Neural progenitor cell (in vitro differentiated cells): Measurements from ENCODE around the gene HOXD13. TPM values are rescaled to one million over a fixed set of nuclear protein-coding genes. Genes with fewer than 3 reads are reported as not detected.
A peak's percentile ranks its signal among the peaks of the same experiment; 100 is the strongest.

Source experiments
- DNase-seq: peaks from one replicate; pipeline ENCODE4 v3.0.0-alpha.2; 2016; ENCODE audit warnings: low spot score
- H2AFZ ChIP-seq: fragments of 200-600 bp; sonication (generic); replicated peaks from 2 replicates; pipeline ENCODE4 v1.6.1; 2016; ENCODE audit warnings: antibody characterized with exemption
- H3F3A ChIP-seq: fragments of 200-600 bp; sonication (generic); 2 replicates; pipeline ENCODE4 v1.6.1; 2016; ENCODE audit warnings: antibody characterized with exemption, low read depth
- H3K27ac ChIP-seq: fragments of 200-600 bp; sonication (generic); 2 replicates; pipeline ENCODE4 v1.5.1; 2016; ENCODE audit warnings: mild to moderate bottlenecking
- H3K27me3 ChIP-seq: fragments of 200-600 bp; sonication (generic); 2 replicates; pipeline ENCODE4 v1.6.1; 2016; ENCODE audit warnings: mild to moderate bottlenecking, moderate library complexity
- H3K36me3 ChIP-seq: fragments of 200-600 bp; sonication (generic); 2 replicates; pipeline ENCODE4 v1.5.1; 2016
- H3K4me1 ChIP-seq: fragments of 200-600 bp; sonication (generic); 2 replicates; pipeline ENCODE4 v1.6.1; 2016; ENCODE audit warnings: mixed run types
- H3K4me2 ChIP-seq: fragments of 200-600 bp; sonication (generic); 2 replicates; pipeline ENCODE4 v1.6.1; 2016
- H3K4me3 ChIP-seq: fragments of 200-600 bp; sonication (generic); 2 replicates; pipeline ENCODE4 v1.5.1; 2016
- H3K79me2 ChIP-seq: fragments of 200-600 bp; sonication (generic); 2 replicates; pipeline ENCODE4 v1.6.1; 2016; ENCODE audit warnings: low read depth
- H3K9ac ChIP-seq: fragments of 200-600 bp; sonication (generic); 2 replicates; pipeline ENCODE4 v1.6.1; 2016
- H3K9me3 ChIP-seq: fragments of 200-600 bp; sonication (generic); 2 replicates; pipeline ENCODE4 v1.5.1; 2016; ENCODE audit warnings: low read depth
- H4K20me1 ChIP-seq: fragments of 200-600 bp; sonication (generic); 2 replicates; pipeline ENCODE4 v1.6.1; 2016; ENCODE audit warnings: low read depth
- H3K27ac Mint-ChIP-seq: 3 replicates; pipeline ENCODE4 v1.8.0; 2021; ENCODE audit warnings: mixed read lengths
- H3K27me3 Mint-ChIP-seq: 2 replicates; pipeline ENCODE4 v1.8.0; 2022; ENCODE audit warnings: low read depth, mild to moderate bottlenecking, inconsistent platforms, moderate library complexity, mixed read lengths; ENCODE audit not compliant: insufficient read depth
- H3K36me3 Mint-ChIP-seq: 3 replicates; pipeline ENCODE4 v1.8.0; 2021; ENCODE audit warnings: mixed read lengths
- H3K4me1 Mint-ChIP-seq: 3 replicates; pipeline ENCODE4 v1.8.0; 2021; ENCODE audit warnings: mixed read lengths
- H3K4me3 Mint-ChIP-seq: 3 replicates; pipeline ENCODE4 v1.8.0; 2021; ENCODE audit warnings: mild to moderate bottlenecking, moderate library complexity, mixed read lengths
- H3K9me3 Mint-ChIP-seq: 3 replicates; pipeline ENCODE4 v1.8.0; 2020; ENCODE audit warnings: mixed read lengths
- EZH2 ChIP-seq: fragments of 200-600 bp; sonication (generic); IDR thresholded peaks from 2 replicates; pipeline ENCODE4 v1.6.1; 2017; ENCODE audit warnings: antibody characterized with exemption, mild to moderate bottlenecking, moderate library complexity
- EZH2phosphoT487 ChIP-seq: fragments of 200-600 bp; sonication (generic); IDR thresholded peaks from 2 replicates; pipeline ENCODE4 v1.6.1; 2017; ENCODE audit warnings: antibody characterized with exemption
- total RNA-seq: library from RNA; depleted of rRNA; stranded (reverse); fragments of >200 nt; gene quantifications from 2 replicates; pipeline ENCODE4 v1.2.3, GENCODE V29; 2015; ENCODE audit warnings: low replicate concordance
- TF ChIP-seq, protein P1 (sequence below): fragments of 200-600 bp; sonication (generic); IDR thresholded peaks from 2 replicates; pipeline ENCODE4 v1.5.1; 2017; ENCODE audit warnings: antibody characterized with exemption, mild to moderate bottlenecking

Gene HOXD13
- total RNA-seq, 1 donor from 2014 or later = not detected

DNA sequence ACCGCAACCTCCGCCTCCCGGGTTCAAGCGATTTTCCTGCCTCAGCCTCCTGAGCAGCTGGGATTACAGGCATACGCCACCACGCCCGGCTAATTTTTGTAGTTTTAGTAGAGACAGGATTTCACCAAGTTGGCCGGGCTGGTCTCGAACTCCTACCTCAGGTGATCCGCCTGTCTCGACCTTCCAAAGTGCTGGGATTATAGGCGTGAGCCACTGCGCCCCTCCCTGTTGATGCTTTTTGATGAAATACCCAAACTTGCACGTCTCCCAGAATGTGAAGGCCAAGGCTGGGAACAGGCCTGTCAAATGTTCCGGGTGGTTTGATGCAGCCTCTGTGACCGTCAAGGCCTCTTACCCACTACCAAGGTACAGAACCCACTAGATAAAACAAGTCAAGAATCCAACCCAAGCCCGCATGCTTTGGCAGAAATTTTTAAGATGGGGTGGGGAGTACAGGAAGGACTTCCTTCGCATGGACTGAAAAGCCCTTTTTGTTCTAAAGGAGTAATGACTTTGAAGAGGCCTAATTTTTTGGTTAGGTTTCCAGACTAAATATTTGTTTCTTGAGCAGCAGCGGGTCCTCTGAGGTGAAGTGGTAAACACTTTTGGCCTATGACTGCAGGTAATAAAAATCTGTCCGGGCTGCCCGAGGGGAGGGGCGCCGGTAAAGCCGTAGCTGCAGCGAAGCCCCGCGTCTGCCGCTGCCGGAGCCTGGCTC lies 5.0 kb upstream of the HOXD13 start:
- Mint-ChIP-seq H3K4me1 (peaks cover 12% of the 10 kb centered on the region), H3K4me3 (peak overlapping the region; percentile 82)

DNA sequence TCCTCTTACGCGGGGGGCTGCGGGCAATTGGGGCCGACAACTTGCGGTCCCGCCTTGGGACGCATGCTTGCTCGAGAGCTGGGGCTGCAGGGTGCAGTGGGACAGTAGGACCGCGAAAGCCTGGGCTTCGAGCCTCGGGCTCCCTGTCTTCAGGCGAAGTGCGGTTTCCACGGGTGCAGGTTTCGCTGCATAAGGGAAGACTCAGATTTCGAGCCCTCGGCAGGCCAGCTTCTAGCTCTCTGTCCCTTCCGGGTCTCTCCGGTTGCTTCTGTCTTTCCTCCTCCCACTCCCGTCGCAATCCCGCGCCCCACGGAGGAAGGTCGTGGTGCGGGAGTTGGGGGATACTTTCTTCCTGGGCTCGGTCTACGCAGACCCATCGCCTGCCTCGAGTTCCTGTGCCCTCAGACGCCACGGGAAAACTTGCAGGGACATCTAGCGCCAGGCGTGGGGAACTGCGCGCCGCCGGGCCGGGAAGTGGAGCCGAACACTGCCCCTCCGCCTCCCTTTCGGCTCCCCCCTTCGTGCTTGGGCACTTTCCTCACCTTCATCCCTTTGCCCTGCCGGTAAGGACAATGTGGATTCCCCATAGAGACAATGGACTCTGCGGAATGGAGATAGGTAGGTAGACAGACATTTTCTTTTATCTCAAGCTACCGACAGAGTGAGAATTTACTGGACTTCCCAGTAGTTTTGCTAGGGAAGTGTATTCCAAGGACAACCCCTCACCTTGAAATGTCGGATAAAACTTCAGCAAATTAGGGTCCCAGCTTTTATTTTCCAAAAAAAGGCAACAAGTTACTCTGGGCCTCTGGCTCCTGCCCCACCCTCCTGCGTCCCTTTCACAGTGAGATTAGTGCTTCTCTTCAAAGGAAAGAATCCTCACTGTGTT lies 4.2 kb upstream of the HOXD13 start:
- no peaks in the 10 kb centered on the region for H3K79me2 ChIP-seq
- H3K4me1 ChIP-seq = peaks cover under 1% of the 10 kb centered on the region
- H3K9ac ChIP-seq = no peak overlapping the region
- H3K27ac ChIP-seq = no peak overlapping the region
- Mint-ChIP-seq H3K9me3 (peaks cover 6% of the 10 kb centered on the region), H3K27me3 (peaks cover 90% of the 10 kb centered on the region), H3K27ac (no peak overlapping the region), H3K4me3 (peak overlapping the region; percentile 82), H3K36me3 (no peaks in the 10 kb centered on the region), H3K4me1 (peaks cover 8% of the 10 kb centered on the region)
- no peaks in the 10 kb centered on the region for H3F3A ChIP-seq
- H3K4me3 ChIP-seq = peak overlapping the region; percentile 41
- peaks cover 100% of the 10 kb centered on the region for H3K27me3 ChIP-seq
- H2AFZ ChIP-seq = peak overlapping the region; percentile 89
- DNase-seq = peak; percentile 76
- no peaks in the 10 kb centered on the region for H3K36me3 ChIP-seq
- peaks cover 87% of the 10 kb centered on the region for H4K20me1 ChIP-seq
- no peaks in the 10 kb centered on the region for H3K9me3 ChIP-seq
- peak overlapping the region; percentile 79 for H3K4me2 ChIP-seq
- TF ChIP-seq EZH2phosphoT487 (peak; percentile 94), EZH2 (peak; percentile 95)
- TF ChIP-seq, protein P1, sequence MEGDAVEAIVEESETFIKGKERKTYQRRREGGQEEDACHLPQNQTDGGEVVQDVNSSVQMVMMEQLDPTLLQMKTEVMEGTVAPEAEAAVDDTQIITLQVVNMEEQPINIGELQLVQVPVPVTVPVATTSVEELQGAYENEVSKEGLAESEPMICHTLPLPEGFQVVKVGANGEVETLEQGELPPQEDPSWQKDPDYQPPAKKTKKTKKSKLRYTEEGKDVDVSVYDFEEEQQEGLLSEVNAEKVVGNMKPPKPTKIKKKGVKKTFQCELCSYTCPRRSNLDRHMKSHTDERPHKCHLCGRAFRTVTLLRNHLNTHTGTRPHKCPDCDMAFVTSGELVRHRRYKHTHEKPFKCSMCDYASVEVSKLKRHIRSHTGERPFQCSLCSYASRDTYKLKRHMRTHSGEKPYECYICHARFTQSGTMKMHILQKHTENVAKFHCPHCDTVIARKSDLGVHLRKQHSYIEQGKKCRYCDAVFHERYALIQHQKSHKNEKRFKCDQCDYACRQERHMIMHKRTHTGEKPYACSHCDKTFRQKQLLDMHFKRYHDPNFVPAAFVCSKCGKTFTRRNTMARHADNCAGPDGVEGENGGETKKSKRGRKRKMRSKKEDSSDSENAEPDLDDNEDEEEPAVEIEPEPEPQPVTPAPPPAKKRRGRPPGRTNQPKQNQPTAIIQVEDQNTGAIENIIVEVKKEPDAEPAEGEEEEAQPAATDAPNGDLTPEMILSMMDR = peak; percentile 71

More for the DNA sequence above, 5.0 kb upstream of the HOXD13 start:
- Histone ChIP-seq H4K20me1 (peaks cover 92% of the 10 kb centered on the region), H2AFZ (no peak overlapping the region), H3K27me3 (peaks cover 100% of the 10 kb centered on the region), H3K4me3 (peak overlapping the region; percentile 41), H3K4me2 (peak overlapping the region; percentile 79), H3K4me1 (peaks cover 7% of the 10 kb centered on the region), H3F3A (peaks cover 3% of the 10 kb centered on the region), H3K9me3 (no peaks in the 10 kb centered on the region), H3K79me2 (no peaks in the 10 kb centered on the region), H3K27ac (no peak overlapping the region), H3K9ac (no peak overlapping the region), H3K36me3 (no peaks in the 10 kb centered on the region)
- H3K27ac Mint-ChIP-seq = no peak overlapping the region
- TF ChIP-seq, protein P1 = no peak
- TF ChIP-seq EZH2phosphoT487 = no peak
- TF ChIP-seq EZH2 = no peak
- H3K27me3 Mint-ChIP-seq = peaks cover 96% of the 10 kb centered on the region
- DNase-seq = no peak
- H3K36me3 Mint-ChIP-seq = no peaks in the 10 kb centered on the region
- peaks cover 6% of the 10 kb centered on the region for H3K9me3 Mint-ChIP-seq

DNA sequence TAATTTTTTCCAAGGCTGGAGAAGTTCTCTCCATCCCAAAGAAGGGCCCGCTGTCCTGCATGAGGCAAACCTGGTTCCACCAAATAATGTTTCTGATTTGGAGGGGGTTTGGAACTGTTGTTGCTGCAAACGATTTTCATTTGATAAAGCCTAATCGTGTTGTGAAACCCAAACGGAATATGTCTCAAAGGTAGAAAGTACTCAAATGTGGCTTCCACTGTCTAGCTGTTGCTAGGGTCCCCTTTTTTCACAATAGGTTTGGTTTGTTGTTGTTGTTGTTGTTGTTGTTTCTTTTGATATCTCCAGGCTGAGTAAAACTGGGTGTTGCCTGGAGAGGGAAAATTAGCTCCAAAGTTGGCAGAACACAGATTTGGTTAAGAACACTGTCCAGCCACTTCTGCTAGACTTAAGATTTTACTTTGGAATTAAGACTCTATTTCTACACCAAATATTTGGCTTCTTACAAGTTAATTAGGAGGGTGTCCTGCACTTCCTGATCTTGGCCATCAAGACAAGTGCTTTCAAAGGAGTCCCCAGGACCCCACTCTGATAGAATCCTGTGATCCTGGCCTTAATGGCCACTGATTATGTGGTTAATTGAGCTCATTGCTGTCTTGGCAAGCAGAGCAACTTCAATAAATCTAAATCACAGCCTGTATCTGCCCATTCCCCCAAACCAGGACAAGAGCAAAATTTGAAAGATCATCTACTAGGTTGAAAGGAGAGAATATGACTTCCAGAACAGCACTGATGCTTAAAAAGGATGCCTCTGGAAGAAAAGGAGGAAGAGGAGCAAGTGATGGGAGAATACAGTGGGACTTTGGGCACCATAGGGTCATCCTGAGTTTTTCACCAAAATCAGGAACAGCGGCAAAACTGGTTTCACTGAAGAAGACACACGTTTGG lies 3.3 kb upstream of the HOXD13 start:
- Histone ChIP-seq H3K9me3 (no peaks in the 10 kb centered on the region), H3K4me3 (no peak overlapping the region), H2AFZ (no peak overlapping the region), H4K20me1 (peaks cover 87% of the 10 kb centered on the region), H3K36me3 (no peaks in the 10 kb centered on the region), H3K79me2 (no peaks in the 10 kb centered on the region), H3K27ac (no peak overlapping the region), H3K9ac (no peak overlapping the region), H3K27me3 (peaks cover 100% of the 10 kb centered on the region), H3K4me1 (no peaks in the 10 kb centered on the region), H3K4me2 (no peak overlapping the region), H3F3A (no peaks in the 10 kb centered on the region)
- peaks cover 90% of the 10 kb centered on the region for H3K27me3 Mint-ChIP-seq
- peaks cover 6% of the 10 kb centered on the region for H3K4me1 Mint-ChIP-seq
- H3K4me3 Mint-ChIP-seq = no peak overlapping the region
- H3K9me3 Mint-ChIP-seq = peaks cover 6% of the 10 kb centered on the region
- H3K27ac Mint-ChIP-seq = no peak overlapping the region
- no peak for DNase-seq
- TF ChIP-seq EZH2 (no peak), EZH2phosphoT487 (no peak)
- TF ChIP-seq, protein P1 = no peak
- H3K36me3 Mint-ChIP-seq = no peaks in the 10 kb centered on the region
